ENCODE results near the gene PLCB1. TPM values are rescaled to one million over a fixed set of nuclear protein-coding genes. Genes with fewer than 3 reads are reported as not detected.
A peak's percentile ranks its signal among the peaks of the same experiment; 100 is the strongest.

Gene PLCB1
- total RNA-seq, 1 experiment from 2014 or later: 4.4 TPM

- DNase-seq: no peak
- TF ChIP-seq EZH2phosphoT487 (IDR thresholded peaks at IDR 0.05; ENCODE audit: borderline replicate concordance, low read length): no peak
- no peak for TF ChIP-seq EZH2 (IDR thresholded peaks at IDR 0.05; ENCODE audit: low read length, unreplicated experiment)
- no peak for TF ChIP-seq CTCF (conservative IDR thresholded peaks at IDR 0.05; ENCODE audit: low read depth, low read length)
- no peak for ATAC-seq
- Histone ChIP-seq H3K4me3 (ENCODE audit: low read length) (no peak overlapping the region), H3K9ac (ENCODE audit: low read length) (no peak overlapping the region), H3F3A (ENCODE audit: low read length, unreplicated experiment) (no peaks in the 10 kb centered on the region), H3K79me2 (ENCODE audit: low read length) (no peaks in the 10 kb centered on the region), H3K4me1 (ENCODE audit: insufficient read depth, low read length) (no peaks in the 10 kb centered on the region), H3K27ac (ENCODE audit: low read length) (no peak overlapping the region), H3K4me2 (ENCODE audit: low read length) (no peak overlapping the region), H3K36me3 (ENCODE audit: low read depth, low read length) (no peaks in the 10 kb centered on the region), H3K9me2 (replicated peaks; ENCODE audit: low read length) (no peaks in the 10 kb centered on the region), H3K27me3 (ENCODE audit: low read length) (no peaks in the 10 kb centered on the region), H3K9me3 (ENCODE audit: low read length) (no peaks in the 10 kb centered on the region), H2AFZ (ENCODE audit: low read length) (no peak overlapping the region), H4K20me1 (ENCODE audit: low read length) (no peaks in the 10 kb centered on the region)
- ChIA-PET CTCF (no interaction called here), POLR2A (ENCODE audit: unreplicated experiment) (no interaction called here)
- no TSS peak for BruUV-seq (replicated peaks)
- intact Hi-C loops (cut with micrococcal nuclease): no loop called here
Observed at GRCh38 chr20:8796088-8796660, 664.1 kb downstream of the PLCB1 start.

- Histone ChIP-seq H3K4me2 (ENCODE audit: low read length) (no peak overlapping the region), H3K4me3 (ENCODE audit: low read length) (no peak overlapping the region), H3K27ac (ENCODE audit: low read length) (no peak overlapping the region), H3K36me3 (ENCODE audit: low read depth, low read length) (no peaks in the 10 kb centered on the region), H3K4me1 (ENCODE audit: insufficient read depth, low read length) (no peaks in the 10 kb centered on the region), H2AFZ (ENCODE audit: low read length) (no peak overlapping the region), H3K79me2 (ENCODE audit: low read length) (no peaks in the 10 kb centered on the region), H3K27me3 (ENCODE audit: low read length) (no peaks in the 10 kb centered on the region), H4K20me1 (ENCODE audit: low read length) (no peaks in the 10 kb centered on the region), H3K9me2 (replicated peaks; ENCODE audit: low read length) (no peaks in the 10 kb centered on the region), H3K9me3 (ENCODE audit: low read length) (no peaks in the 10 kb centered on the region), H3F3A (ENCODE audit: low read length, unreplicated experiment) (no peaks in the 10 kb centered on the region), H3K9ac (ENCODE audit: low read length) (no peak overlapping the region)
- TF ChIP-seq CTCF (conservative IDR thresholded peaks at IDR 0.05; ENCODE audit: low read depth, low read length) (no peak), EZH2 (IDR thresholded peaks at IDR 0.05; ENCODE audit: low read length, unreplicated experiment) (no peak), EZH2phosphoT487 (IDR thresholded peaks at IDR 0.05; ENCODE audit: borderline replicate concordance, low read length) (no peak)
- CTCF ChIA-PET: interaction anchor here (0.6 kb wide), 1 partner anchor 71 kb away, joined by 4 read pairs; no protein-coding TSS in a partner anchor
- no TSS peak for BruUV-seq (replicated peaks)
- POLR2A ChIA-PET (ENCODE audit: unreplicated experiment): no interaction called here
- DNase-seq (no peak), ATAC-seq (no peak)
- intact Hi-C loops (cut with micrococcal nuclease): no loop called here
Observed at GRCh38 chr20:8798505-8798904, 666.4 kb downstream of the PLCB1 start.

GRCh38 chr20:8800089-8800488 is 668.0 kb downstream of the PLCB1 start:
- Histone ChIP-seq H3K4me3 (ENCODE audit: low read length) (no peak overlapping the region), H3K9ac (ENCODE audit: low read length) (no peak overlapping the region), H3K4me2 (ENCODE audit: low read length) (no peak overlapping the region), H3K27ac (ENCODE audit: low read length) (no peak overlapping the region), H3K4me1 (ENCODE audit: insufficient read depth, low read length) (no peaks in the 10 kb centered on the region), H3K9me2 (replicated peaks; ENCODE audit: low read length) (no peaks in the 10 kb centered on the region), H3K79me2 (ENCODE audit: low read length) (no peaks in the 10 kb centered on the region), H2AFZ (ENCODE audit: low read length) (no peak overlapping the region), H3F3A (ENCODE audit: low read length, unreplicated experiment) (no peaks in the 10 kb centered on the region), H4K20me1 (ENCODE audit: low read length) (no peaks in the 10 kb centered on the region), H3K36me3 (ENCODE audit: low read depth, low read length) (no peaks in the 10 kb centered on the region), H3K9me3 (ENCODE audit: low read length) (no peaks in the 10 kb centered on the region), H3K27me3 (ENCODE audit: low read length) (no peaks in the 10 kb centered on the region)
- intact Hi-C loops (cut with micrococcal nuclease): no loop called here
- no TSS peak for BruUV-seq (replicated peaks)
- DNase-seq (peak; percentile 16), ATAC-seq (0 out of 2 replicates have a peak, but pooled peaks have one; percentile 43)
- ChIA-PET CTCF (no interaction called here), POLR2A (ENCODE audit: unreplicated experiment) (no interaction called here)
- no peak for TF ChIP-seq EZH2 (IDR thresholded peaks at IDR 0.05; ENCODE audit: low read length, unreplicated experiment)
- no peak for TF ChIP-seq EZH2phosphoT487 (IDR thresholded peaks at IDR 0.05; ENCODE audit: borderline replicate concordance, low read length)
- TF ChIP-seq CTCF (conservative IDR thresholded peaks at IDR 0.05; ENCODE audit: low read depth, low read length): peak; percentile 62

Data from PC-3 (cell line).